Measurements from ENCODE around the gene TMCC1. TPM values are rescaled to one million over a fixed set of nuclear protein-coding genes. Genes with fewer than 3 reads are reported as not detected.
"Not testable (repeated sequence)": the region's sequence is repeated elsewhere in the genome, so short reads cannot be mapped to it uniquely, and the experiment has no call there.

TMCC1 gene
- total and polyA plus RNA-seq, 9 donors, result 26.8 to 37.8 (median 30.9) TPM

- no peak overlapping the region for H3K4me3 ChIP-seq (ENCODE audit: low read length)
- H3K27me3 ChIP-seq (ENCODE audit: control insufficient read depth, insufficient read depth, low read length), result no peaks in the 10 kb centered on the region
- H3K27ac ChIP-seq (ENCODE audit: low read length), result no peak overlapping the region
- no peaks in the 10 kb centered on the region for H3K9me3 ChIP-seq (replicated peaks; ENCODE audit: control insufficient read depth, low read depth, low read length)
- WGBS (ENCODE audit: insufficient coverage), result no CpG with 5 or more reads among the region's 3 CpGs
- H3K36me3 ChIP-seq (ENCODE audit: control insufficient read depth, insufficient read depth, low read length), result peaks cover 8% of the 10 kb centered on the region
- H3K4me1 ChIP-seq (ENCODE audit: control insufficient read depth, insufficient read depth, low read length), result peaks cover 9% of the 10 kb centered on the region
- DNase-seq, result no peak
These were observed 245.1 kb downstream of the TMCC1 start for GRCh38 chr3:129648391-129648790.

DNA sequence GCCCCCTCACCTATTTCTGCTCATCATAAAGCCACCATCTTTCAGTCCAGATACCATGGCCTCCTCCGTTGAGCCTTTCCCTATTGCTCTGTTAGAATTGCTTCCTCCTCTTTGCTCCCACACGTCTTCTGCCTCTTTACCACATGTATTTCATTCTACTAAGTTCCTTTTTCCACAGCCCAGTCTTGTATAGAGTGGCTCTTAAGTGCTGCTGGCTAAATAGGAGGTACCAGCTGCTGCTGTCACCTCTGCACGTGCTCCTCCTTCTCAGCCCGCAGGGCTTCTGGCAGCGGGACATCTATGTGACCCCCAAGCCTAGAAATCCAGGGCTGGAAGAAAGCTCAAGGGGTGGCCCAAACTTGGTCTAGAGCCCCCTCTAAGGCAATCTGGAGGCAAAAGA lies 248.2 kb downstream of the TMCC1 start:
- no peaks in the 10 kb centered on the region for H3K27me3 ChIP-seq (ENCODE audit: control insufficient read depth, insufficient read depth, low read length)
- 52% methylated on average over 3 of the region's 5 CpGs for WGBS (ENCODE audit: insufficient coverage)
- peaks cover 5% of the 10 kb centered on the region for H3K4me1 ChIP-seq (ENCODE audit: control insufficient read depth, insufficient read depth, low read length)
- no peaks in the 10 kb centered on the region for H3K9me3 ChIP-seq (replicated peaks; ENCODE audit: control insufficient read depth, low read depth, low read length)
- DNase-seq, result no peak
- no peak overlapping the region for H3K4me3 ChIP-seq (ENCODE audit: low read length)
- peaks cover 4% of the 10 kb centered on the region for H3K36me3 ChIP-seq (ENCODE audit: control insufficient read depth, insufficient read depth, low read length)
- no peak overlapping the region for H3K27ac ChIP-seq (ENCODE audit: low read length)

GRCh38 chr3:129644836-129645235 lies 248.7 kb downstream of the TMCC1 start:
- Histone ChIP-seq H3K27ac (ENCODE audit: low read length) (no peak overlapping the region), H3K9me3 (replicated peaks; ENCODE audit: control insufficient read depth, low read depth, low read length) (no peaks in the 10 kb centered on the region), H3K27me3 (ENCODE audit: control insufficient read depth, insufficient read depth, low read length) (no peaks in the 10 kb centered on the region), H3K4me1 (ENCODE audit: control insufficient read depth, insufficient read depth, low read length) (peaks cover 5% of the 10 kb centered on the region), H3K4me3 (ENCODE audit: low read length) (no peak overlapping the region), H3K36me3 (ENCODE audit: control insufficient read depth, insufficient read depth, low read length) (peaks cover 4% of the 10 kb centered on the region)
- 97% methylated on average over 3 of the region's 3 CpGs for WGBS (ENCODE audit: insufficient coverage)
- no peak for DNase-seq

DNA sequence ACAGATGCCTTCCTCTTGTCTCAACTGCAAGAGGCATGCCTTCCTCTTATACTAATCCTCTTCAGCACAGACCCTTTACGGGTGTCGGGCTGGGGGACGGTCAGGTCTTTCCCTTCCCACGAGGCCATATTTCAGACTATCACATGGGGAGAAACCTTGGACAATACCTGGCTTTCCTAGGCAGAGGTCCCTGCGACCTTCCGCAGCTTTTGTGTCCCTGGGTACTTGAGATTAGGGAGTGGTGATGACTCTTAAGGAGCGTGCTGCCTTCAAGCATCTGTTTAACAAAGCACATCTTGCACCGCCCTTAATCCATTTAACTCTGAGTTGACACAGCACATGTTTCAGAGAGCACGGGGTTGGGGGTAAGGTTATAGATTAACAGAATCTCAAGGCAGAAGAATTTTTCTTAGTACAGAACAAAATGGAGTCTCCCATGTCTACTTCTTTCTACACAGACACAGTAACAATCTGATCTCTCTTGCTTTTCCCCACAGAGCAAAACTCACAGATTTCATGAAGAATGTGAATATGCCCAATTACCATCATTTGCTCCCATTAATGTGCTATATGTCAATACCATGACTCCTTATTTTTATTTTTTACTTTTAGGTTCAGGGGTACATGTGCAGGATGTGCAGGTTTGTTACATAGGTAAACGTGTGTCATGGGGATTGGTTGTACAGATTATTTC lies 251.8 kb downstream of the TMCC1 start:
- H3K9me3 ChIP-seq (replicated peaks; ENCODE audit: control insufficient read depth, low read depth, low read length); H3K4me3 ChIP-seq (ENCODE audit: low read length); H3K4me1 ChIP-seq (ENCODE audit: control insufficient read depth, insufficient read depth, low read length); DNase-seq; H3K27me3 ChIP-seq (ENCODE audit: control insufficient read depth, insufficient read depth, low read length); H3K36me3 ChIP-seq (ENCODE audit: control insufficient read depth, insufficient read depth, low read length); H3K27ac ChIP-seq (ENCODE audit: low read length): not testable (repeated sequence)
- no CpG with 5 or more reads among the region's 10 CpGs for WGBS (ENCODE audit: insufficient coverage)

DNA sequence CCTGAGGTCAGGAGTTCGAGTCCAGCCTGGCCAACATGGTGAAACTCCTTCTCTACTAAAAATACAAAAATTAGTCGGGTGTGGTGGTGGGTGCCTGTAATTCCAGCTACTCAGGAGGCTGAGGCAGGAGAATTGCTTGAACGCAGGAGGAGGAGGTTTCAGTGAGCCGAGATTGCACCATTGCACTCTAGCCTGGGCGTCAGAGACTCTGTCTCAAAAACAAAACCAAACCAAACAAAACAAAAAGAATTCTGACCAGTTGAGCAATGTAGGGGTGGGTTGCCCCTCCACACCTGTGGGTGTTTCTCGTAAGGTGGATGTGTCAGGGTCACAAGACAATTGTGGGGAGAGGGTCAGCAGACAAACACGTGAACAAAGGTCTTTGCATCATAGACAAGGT lies 252.5 kb downstream of the TMCC1 start:
- not testable (repeated sequence) for H3K27me3 ChIP-seq (ENCODE audit: control insufficient read depth, insufficient read depth, low read length)

DNA sequence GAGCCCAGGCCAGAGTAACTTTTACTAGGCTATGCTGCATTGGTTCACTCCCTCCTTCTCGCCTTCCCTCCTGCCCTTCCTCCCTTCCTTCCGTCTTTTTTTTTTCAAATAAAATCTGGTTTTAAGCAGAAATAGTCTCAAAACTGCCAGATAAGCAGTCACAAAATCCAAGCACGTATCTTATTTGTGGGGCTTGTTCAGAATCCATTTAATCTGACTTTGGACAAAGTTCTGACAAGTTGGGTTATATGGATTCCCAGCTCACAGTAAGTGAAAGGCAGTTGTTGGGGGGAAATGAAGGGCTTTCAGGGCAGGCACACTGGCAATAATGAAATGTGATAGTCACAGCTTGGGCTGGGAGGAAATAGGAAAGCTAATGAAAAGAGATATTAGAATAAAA lies 255.0 kb downstream of the TMCC1 start:
- no peaks in the 10 kb centered on the region for H3K4me1 ChIP-seq (ENCODE audit: control insufficient read depth, insufficient read depth, low read length)
- H3K9me3 ChIP-seq (replicated peaks; ENCODE audit: control insufficient read depth, low read depth, low read length), result peaks cover 5% of the 10 kb centered on the region
- no peaks in the 10 kb centered on the region for H3K27me3 ChIP-seq (ENCODE audit: control insufficient read depth, insufficient read depth, low read length)
- H3K4me3 ChIP-seq (ENCODE audit: low read length), result no peak overlapping the region
- no peak for DNase-seq
- H3K27ac ChIP-seq (ENCODE audit: low read length), result no peak overlapping the region
- 73% methylated on average over 2 of the region's 3 CpGs for WGBS (ENCODE audit: insufficient coverage)
- H3K36me3 ChIP-seq (ENCODE audit: control insufficient read depth, insufficient read depth, low read length), result no peaks in the 10 kb centered on the region

More for the DNA sequence above, 252.5 kb downstream of the TMCC1 start:
- not testable (repeated sequence) for H3K4me3 ChIP-seq (ENCODE audit: low read length); H3K4me1 ChIP-seq (ENCODE audit: control insufficient read depth, insufficient read depth, low read length); H3K9me3 ChIP-seq (replicated peaks; ENCODE audit: control insufficient read depth, low read depth, low read length); H3K36me3 ChIP-seq (ENCODE audit: control insufficient read depth, insufficient read depth, low read length); DNase-seq; H3K27ac ChIP-seq (ENCODE audit: low read length)
- WGBS (ENCODE audit: insufficient coverage), result no CpG with 5 or more reads among the region's 7 CpGs

- peaks cover 5% of the 10 kb centered on the region for H3K9me3 ChIP-seq (replicated peaks; ENCODE audit: control insufficient read depth, low read depth, low read length)
- H3K4me3 ChIP-seq (ENCODE audit: low read length), result no peak overlapping the region
- DNase-seq, result no peak
- H3K36me3 ChIP-seq (ENCODE audit: control insufficient read depth, insufficient read depth, low read length), result no peaks in the 10 kb centered on the region
- WGBS (ENCODE audit: insufficient coverage), result 90% methylated on average over 2 of the region's 3 CpGs
- no peaks in the 10 kb centered on the region for H3K4me1 ChIP-seq (ENCODE audit: control insufficient read depth, insufficient read depth, low read length)
- no peaks in the 10 kb centered on the region for H3K27me3 ChIP-seq (ENCODE audit: control insufficient read depth, insufficient read depth, low read length)
- no peak overlapping the region for H3K27ac ChIP-seq (ENCODE audit: low read length)
These were observed 257.4 kb downstream of the TMCC1 start for GRCh38 chr3:129636082-129636481.

DNA sequence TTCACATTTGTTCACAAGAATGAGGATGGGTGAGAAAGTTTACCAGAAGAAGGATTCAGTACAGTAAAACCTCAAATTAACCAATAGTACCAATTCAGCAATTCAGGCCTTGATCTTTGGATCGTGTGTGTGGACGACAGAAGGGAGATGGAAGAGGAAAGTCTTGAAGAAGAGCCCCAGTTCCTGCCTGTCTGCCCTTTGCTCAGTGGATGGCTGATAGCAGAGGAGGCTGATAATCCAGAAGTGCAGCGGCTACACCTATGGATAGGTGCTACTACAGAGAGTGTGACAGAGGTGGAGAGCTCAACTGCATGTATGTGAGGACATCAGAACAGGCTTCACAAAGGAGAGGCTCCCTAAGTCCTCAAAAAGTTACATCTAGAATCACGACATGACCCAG lies 257.9 kb downstream of the TMCC1 start:
- Histone ChIP-seq H3K4me1 (ENCODE audit: control insufficient read depth, insufficient read depth, low read length) (no peaks in the 10 kb centered on the region), H3K27me3 (ENCODE audit: control insufficient read depth, insufficient read depth, low read length) (no peaks in the 10 kb centered on the region), H3K4me3 (ENCODE audit: low read length) (no peak overlapping the region), H3K27ac (ENCODE audit: low read length) (no peak overlapping the region), H3K9me3 (replicated peaks; ENCODE audit: control insufficient read depth, low read depth, low read length) (peaks cover 5% of the 10 kb centered on the region), H3K36me3 (ENCODE audit: control insufficient read depth, insufficient read depth, low read length) (no peaks in the 10 kb centered on the region)
- no peak for DNase-seq
- WGBS (ENCODE audit: insufficient coverage), result no CpG with 5 or more reads among the region's 4 CpGs

GRCh38 chr3:129633751-129634481 lies 259.6 kb downstream of the TMCC1 start:
- DNase-seq, result no peak
- no peaks in the 10 kb centered on the region for H3K27me3 ChIP-seq (ENCODE audit: control insufficient read depth, insufficient read depth, low read length)
- no peak overlapping the region for H3K27ac ChIP-seq (ENCODE audit: low read length)
- no peaks in the 10 kb centered on the region for H3K36me3 ChIP-seq (ENCODE audit: control insufficient read depth, insufficient read depth, low read length)
- 62% methylated on average over 3 of the region's 10 CpGs for WGBS (ENCODE audit: insufficient coverage)
- H3K4me1 ChIP-seq (ENCODE audit: control insufficient read depth, insufficient read depth, low read length), result no peaks in the 10 kb centered on the region
- peaks cover 5% of the 10 kb centered on the region for H3K9me3 ChIP-seq (replicated peaks; ENCODE audit: control insufficient read depth, low read depth, low read length)
- no peak overlapping the region for H3K4me3 ChIP-seq (ENCODE audit: low read length)

GRCh38 chr3:129632977-129633376 lies 260.5 kb downstream of the TMCC1 start:
- no peaks in the 10 kb centered on the region for H3K27me3 ChIP-seq (ENCODE audit: control insufficient read depth, insufficient read depth, low read length)
- peaks cover 2% of the 10 kb centered on the region for H3K4me1 ChIP-seq (ENCODE audit: control insufficient read depth, insufficient read depth, low read length)
- no peak overlapping the region for H3K27ac ChIP-seq (ENCODE audit: low read length)
- no peak for DNase-seq
- H3K9me3 ChIP-seq (replicated peaks; ENCODE audit: control insufficient read depth, low read depth, low read length), result peaks cover 5% of the 10 kb centered on the region
- WGBS (ENCODE audit: insufficient coverage), result 91% methylated on average over 10 of the region's 10 CpGs
- no peaks in the 10 kb centered on the region for H3K36me3 ChIP-seq (ENCODE audit: control insufficient read depth, insufficient read depth, low read length)
- H3K4me3 ChIP-seq (ENCODE audit: low read length), result no peak overlapping the region
